H1 (cell line): ENCODE results near the gene RPN2. TPM values are rescaled to one million over a fixed set of nuclear protein-coding genes. Genes with fewer than 3 reads are reported as not detected.

Source experiments
- CTCF ChIA-PET: fragments of 300-600 bp; sonication (Branson Sonifier 250); formaldehyde crosslinking; loops from one replicate; lab custom pipeline; 2021; ENCODE audit not compliant: partially characterized antibody; lab: Charles Lee
- POLR2A ChIA-PET: fragments of 300-600 bp; sonication (Branson Sonifier 250); formaldehyde crosslinking; loops from one replicate; lab custom pipeline; 2021; ENCODE audit warnings: inconsistent platforms; ENCODE audit not compliant: partially characterized antibody; lab: Charles Lee
- DNase-seq, 2 experiments: peaks; one replicate each; pipeline versions ENCODE4 v3.0.0 to v3.0.0-alpha.2; 2010 to 2022; ENCODE audit warnings: low spot score in 2 of 2, low read depth in 1 of 2, mixed read lengths in 1 of 2
- FAIRE-seq: peaks from 2 replicates; lab custom pipeline; 2011; peaks lifted over from hg19 to GRCh38; lab: Jason Lieb, UNC
- H2AFZ ChIP-seq: 2 replicates; pipeline ENCODE4 v1.8.1; 2012; ENCODE audit warnings: low read length, inconsistent platforms
- H2AK5ac ChIP-seq: 2 replicates; pipeline ENCODE4 v1.6.1; 2013; ENCODE audit warnings: low read depth, low read length
- H2BK120ac ChIP-seq: replicated peaks from 2 replicates; pipeline ENCODE3; 2013; ENCODE audit warnings: low read depth, low read length, inconsistent platforms
- H2BK12ac ChIP-seq: 2 replicates; pipeline ENCODE4 v1.6.1; 2013; ENCODE audit warnings: low read depth, low read length
- H2BK15ac ChIP-seq: 2 replicates; pipeline ENCODE4 v1.6.1; 2013; ENCODE audit warnings: low read length
- H2BK20ac ChIP-seq: 2 replicates; pipeline ENCODE4 v1.6.1; 2013; ENCODE audit warnings: low read length
- H2BK5ac ChIP-seq: 2 replicates; pipeline ENCODE4 v1.6.1; 2013; ENCODE audit warnings: low read depth, low read length
- H3K14ac ChIP-seq: 2 replicates; pipeline ENCODE4 v1.6.1; 2013; ENCODE audit warnings: inconsistent platforms; ENCODE audit not compliant: insufficient read length
- H3K18ac ChIP-seq: 2 replicates; pipeline ENCODE4 v1.6.1; 2013; ENCODE audit warnings: low read length; ENCODE audit errors: extremely low read depth
- H3K23ac ChIP-seq: 2 replicates; pipeline ENCODE4 v1.6.1; 2013; ENCODE audit warnings: inconsistent platforms; ENCODE audit not compliant: insufficient read length
- H3K23me2 ChIP-seq: 2 replicates; pipeline ENCODE4 v1.6.1; 2013; ENCODE audit warnings: low read depth, low read length
- H3K27ac ChIP-seq: 2 replicates; pipeline ENCODE4 v1.6.1; 2011; ENCODE audit warnings: low read depth, low read length, inconsistent platforms
- H3K27me3 ChIP-seq, 4 experiments: replicated peaks in 1 of 4; 1 replicate in 1 of 4; 2 replicates in 3 of 4; pipeline versions ENCODE4 v1.6.1 to v1.8.1; 2011 to 2013; ENCODE audit warnings: low read length in 3 of 4, mild to moderate bottlenecking in 3 of 4, inconsistent platforms in 2 of 4, mixed read lengths in 2 of 4, moderate library complexity in 1 of 4; ENCODE audit not compliant: control insufficient read depth in 3 of 4, insufficient read depth in 3 of 4; ENCODE audit errors: extremely low read depth in 1 of 4
- H3K36me3 ChIP-seq, 4 experiments: 2 replicates each; pipeline versions ENCODE4 v1.6.1 to v1.8.1; 2011 to 2013; ENCODE audit warnings: mild to moderate bottlenecking in 4 of 4, low read length in 3 of 4, moderate library complexity in 2 of 4, control low read depth in 1 of 4, inconsistent platforms in 1 of 4; ENCODE audit not compliant: insufficient read depth in 4 of 4, control insufficient read depth in 2 of 4
- H3K4ac ChIP-seq: replicated peaks from 2 replicates; pipeline ENCODE3; 2013; ENCODE audit warnings: low read length, low read depth, mixed read lengths, inconsistent platforms; ENCODE audit not compliant: insufficient read length
- H3K4me1 ChIP-seq, 4 experiments: replicated peaks in 1 of 4; 1 replicate in 1 of 4; 2 replicates in 3 of 4; pipeline versions ENCODE4 v1.6.1 to v1.8.1; 2011 to 2013; ENCODE audit warnings: low read length in 3 of 4, inconsistent platforms in 2 of 4, mixed read lengths in 1 of 4; ENCODE audit not compliant: insufficient read depth in 4 of 4, control insufficient read depth in 3 of 4
- H3K4me2 ChIP-seq, 2 experiments: 2 replicates each; pipeline versions ENCODE4 v1.6.1 to v1.8.1; 2011 to 2013; ENCODE audit warnings: low read depth in 2 of 2, low read length in 2 of 2, control low read depth in 1 of 2, inconsistent platforms in 1 of 2, mild to moderate bottlenecking in 1 of 2; ENCODE audit not compliant: insufficient read depth in 1 of 2
- H3K4me3 ChIP-seq, 4 experiments: fragments of 200-600, 300-600 bp in 1 of 4; sonication (generic), shearing (Covaris generic), sonication (Bioruptor Twin) in 1 of 4; 2 replicates each; pipeline versions ENCODE4 v1.5.1 to v1.8.1; 2011 to 2016; ENCODE audit warnings: low read length in 4 of 4, low read depth in 3 of 4, control low read depth in 2 of 4, inconsistent platforms in 2 of 4, mild to moderate bottlenecking in 2 of 4, mixed read lengths in 1 of 4, moderate library complexity in 1 of 4; ENCODE audit not compliant: insufficient read depth in 2 of 4; ENCODE audit errors: extremely low read depth in 1 of 4
- H3K56ac ChIP-seq: replicated peaks from 2 replicates; pipeline ENCODE3; 2013; ENCODE audit warnings: low read depth, mild to moderate bottlenecking, mixed read lengths, low read length, inconsistent platforms; ENCODE audit not compliant: insufficient read length
- H3K79me1 ChIP-seq: 2 replicates; pipeline ENCODE4 v1.6.1; 2013; ENCODE audit warnings: low read depth, low read length, control low read depth
- H3K79me2 ChIP-seq, 2 experiments: 2 replicates each; pipeline versions ENCODE4 v1.6.1 to v1.8.1; 2012 to 2013; ENCODE audit warnings: low read length in 2 of 2, mild to moderate bottlenecking in 2 of 2, inconsistent platforms in 1 of 2; ENCODE audit not compliant: insufficient read depth in 2 of 2, control insufficient read depth in 1 of 2
- H3K9ac ChIP-seq, 4 experiments: replicated peaks in 1 of 4; 1 replicate in 1 of 4; 2 replicates in 3 of 4; pipeline versions ENCODE4 v1.6.1 to v1.8.1; 2011 to 2013; ENCODE audit warnings: low read depth in 3 of 4, low read length in 3 of 4, control low read depth in 2 of 4, mild to moderate bottlenecking in 2 of 4, moderate library complexity in 2 of 4, inconsistent platforms in 1 of 4; ENCODE audit errors: extremely low read depth in 1 of 4
- H3K9me3 ChIP-seq, 2 experiments: 2 replicates each; pipeline versions ENCODE4 v1.6.1 to v1.8.1; 2012 to 2013; ENCODE audit warnings: mild to moderate bottlenecking in 2 of 2, moderate library complexity in 2 of 2, control low read depth in 1 of 2, inconsistent platforms in 1 of 2, low read depth in 1 of 2, low read length in 1 of 2, mixed read lengths in 1 of 2; ENCODE audit not compliant: insufficient read depth in 2 of 2
- H4K20me1 ChIP-seq, 2 experiments: replicated peaks in 1 of 2; 2 replicates each; pipeline versions ENCODE3 to v1.8.1; 2011 to 2013; ENCODE audit warnings: inconsistent platforms in 2 of 2, low read length in 2 of 2, mild to moderate bottlenecking in 1 of 2; ENCODE audit not compliant: insufficient read depth in 2 of 2, control insufficient read depth in 1 of 2
- H4K5ac ChIP-seq: 2 replicates; pipeline ENCODE4 v1.6.1; 2013; ENCODE audit warnings: low read length, low read depth, mixed read lengths, inconsistent platforms; ENCODE audit not compliant: insufficient read length
- H4K8ac ChIP-seq: 2 replicates; pipeline ENCODE4 v1.8.0; 2013; ENCODE audit warnings: mild to moderate bottlenecking, moderate library complexity, low read length, inconsistent platforms; ENCODE audit not compliant: insufficient read depth; ENCODE audit errors: extremely low read depth
- H4K91ac ChIP-seq: replicated peaks from 2 replicates; pipeline ENCODE3; 2013; ENCODE audit warnings: low read length, mixed read lengths, inconsistent platforms; ENCODE audit not compliant: insufficient read length
- NANOG ChIP-seq: IDR thresholded peaks from 2 replicates; pipeline ENCODE4 v1.6.1; 2011; ENCODE audit warnings: low read length, low read depth, mild to moderate bottlenecking, inconsistent platforms; ENCODE audit not compliant: insufficient read depth, poor library complexity, severe bottlenecking
- WGBS, 2 experiments: shearing (Covaris generic) in 1 of 2; methylation state at CpG; one replicate each; pipeline versions ENCODE4 v1.1.6 to v1.1.7; 2013 to 2015; ENCODE audit warnings: low lambda C conversion rate in 2 of 2, mixed read lengths in 2 of 2, inconsistent platforms in 1 of 2, low coverage in 1 of 2, missing lambda C conversion rate in 1 of 2; ENCODE audit not compliant: insufficient replicate concordance in 2 of 2, insufficient coverage in 1 of 2, insufficient read length in 1 of 2; ENCODE audit errors: extremely low coverage in 1 of 2, missing lambda C conversion rate in 1 of 2; 5-methylcytosine and 5-hydroxymethylcytosine counted together
- polyA plus RNA-seq, 7 experiments: library from polyadenylated mRNA; depleted of rRNA in 3 of 7; stranded (reverse) in 5 of 7; unstranded in 2 of 7; fragments of >200 nt in 5 of 7; fragments of 200-250 nt in 2 of 7; gene quantifications; 1 replicate in 5 of 7; 2 replicates in 1 of 7; 4 replicates in 1 of 7; pipeline versions ENCODE4 v1.2.1 to v1.2.3, GENCODE V29; 2011 to 2013; ENCODE audit warnings: missing spikeins in 2 of 7, mixed read lengths in 2 of 7
- total RNA-seq: library from RNA; stranded (reverse); fragmentation: NEBNext Ultra II Directional; extraction: Animal tissue kit (Norgen Biotek cat#: 25700); gene quantifications from 2 replicates; pipeline ENCODE4 v1.2.1, GENCODE V29; 2021

The RPN2 gene
- total and polyA plus RNA-seq, 2 of the 8 experiments (the other 6 are each of a cell fraction or from before 2014, with no cell fraction given) = 236 to 379 TPM

DNA sequence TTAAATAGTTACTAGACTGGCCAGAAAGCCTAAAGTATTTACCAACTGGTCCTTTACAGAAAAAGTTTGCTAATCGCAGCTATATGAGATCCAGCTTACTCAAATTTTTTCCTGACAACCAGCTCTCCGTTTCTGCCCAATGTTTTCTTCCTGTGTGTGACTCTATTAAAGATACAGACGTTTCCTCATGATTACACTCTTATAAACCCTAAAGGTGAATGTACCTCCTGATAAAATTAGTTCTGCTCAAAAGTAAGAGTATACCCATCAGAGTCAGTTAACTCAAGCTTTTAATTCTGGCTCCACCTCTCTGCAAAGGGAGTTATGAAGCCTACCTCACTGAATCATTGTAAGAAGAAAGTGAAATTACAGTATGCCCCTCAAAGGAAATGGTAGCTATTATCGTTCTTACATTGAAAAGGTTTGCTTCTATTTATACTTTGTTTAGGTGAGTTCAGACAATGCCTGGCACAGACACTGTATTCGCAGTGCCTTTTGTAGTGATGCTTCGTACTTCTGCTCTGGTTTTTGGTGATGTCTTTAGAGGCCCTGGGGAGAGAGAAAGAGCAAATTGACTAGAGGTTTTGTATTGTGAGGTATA, 10.4 kb downstream of the RPN2 start:
- Histone ChIP-seq H3K23ac (no peak overlapping the region), H3K9me3 (no peaks in the 10 kb centered on the region), H3K79me1 (peaks cover 12% of the 10 kb centered on the region), H2BK12ac (no peak overlapping the region), H2AFZ (no peak overlapping the region), H3K4me1 (no peaks in the 10 kb centered on the region), H4K20me1 (peaks cover 11 to 18% of the 10 kb centered on the region in 2 experiments), H3K56ac (no peak overlapping the region), H3K9ac (no peak overlapping the region), H4K5ac (no peak overlapping the region), H3K18ac (no peak overlapping the region), H2BK15ac (no peak overlapping the region), H3K79me2 (peaks cover 11 to 85% of the 10 kb centered on the region in 2 experiments; a peak in 3 of 4 replicates), H3K14ac (no peak overlapping the region), H3K23me2 (no peaks in the 10 kb centered on the region), H2BK120ac (no peak overlapping the region), H2BK20ac (no peak overlapping the region), H2BK5ac (no peak overlapping the region), H3K27me3 (no peaks in the 10 kb centered on the region), H4K91ac (no peak overlapping the region), H3K4me2 (no peak overlapping the region), H4K8ac (no peak overlapping the region), H3K4ac (no peak overlapping the region), H3K36me3 (peaks cover 12 to 56% (median 24%) of the 10 kb centered on the region in 4 experiments; a peak in 7 of 8 replicates), H3K27ac (no peak overlapping the region), H3K4me3 (no peak overlapping the region), H2AK5ac (no peak overlapping the region)
- ChIA-PET CTCF (interaction anchor here (0.6 to 4.2 kb wide), 5 partner anchors 9 to 1562 kb away, joined by 3 to 39 read pairs (median 27); partner anchors contain the start of genes MROH8 and RPN2), POLR2A (interaction anchor here (1.5 to 5.8 kb wide), 2 partner anchors 8 to 11 kb away, joined by 6 to 57 read pairs; partner anchors contain the start of genes MROH8 and RPN2)
- 80% methylated on average over 6 of the region's 6 CpGs; no CpG with 5 or more reads in 1 of the 2 experiments for WGBS, 2 experiments
- DNase-seq (no peak), FAIRE-seq (no peak)
- no peak for TF ChIP-seq NANOG
